ENCODE data around the gene UCHL1. TPM values are rescaled to one million over a fixed set of nuclear protein-coding genes. Genes with fewer than 3 reads are reported as not detected.
"Not testable (repeated sequence)": the region's sequence is repeated elsewhere in the genome, so short reads cannot be mapped to it uniquely, and the experiment has no call there.

UCHL1 gene
- total and polyA plus RNA-seq, 4 donors, result 0.51 to 2.6 (median 0.70) TPM

DNA sequence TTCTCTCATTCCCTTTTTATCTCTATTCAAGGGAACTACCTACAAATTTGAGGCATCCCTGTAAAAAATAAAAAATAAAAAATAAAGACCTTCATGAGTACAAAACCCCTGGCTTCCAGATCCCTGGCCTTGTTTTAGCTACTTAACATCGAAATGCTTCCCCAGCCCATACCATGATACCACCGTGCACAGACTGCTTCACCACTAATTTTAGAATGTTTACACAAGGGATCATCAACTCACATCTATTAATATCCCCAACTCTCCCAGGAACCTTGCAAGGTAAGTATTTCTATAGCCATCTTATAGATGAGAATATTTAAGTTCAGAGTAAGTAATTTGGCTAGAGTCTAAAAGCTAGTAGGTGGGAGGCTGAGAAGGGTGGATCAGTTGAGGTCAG, 51.7 kb downstream of the UCHL1 start:
- Histone ChIP-seq H3K9me3 (ENCODE audit: control insufficient read depth in 4 of 4, low read length in 3 of 4) (no peaks in the 10 kb centered on the region), H3K27me3 (ENCODE audit: control insufficient read depth in 4 of 4, insufficient read depth in 4 of 4, low read length in 3 of 4) (no peaks in the 10 kb centered on the region), H3K4me3 (ENCODE audit: low read depth in 1 of 3, low read length in 3 of 3) (no peak overlapping the region), H3K36me3 (ENCODE audit: control insufficient read depth in 4 of 4, insufficient read depth in 3 of 4, low read depth in 1 of 4, low read length in 3 of 4) (no peaks in the 10 kb centered on the region), H3K9ac (ENCODE audit: low read depth in 1 of 2, low read length in 2 of 2) (no peak overlapping the region), H3K27ac (ENCODE audit: low read depth in 1 of 2, low read length in 2 of 2) (no peak overlapping the region), H3K4me1 (ENCODE audit: control insufficient read depth in 4 of 4, insufficient read depth in 4 of 4, low read length in 3 of 4) (no peaks in the 10 kb centered on the region)
- DNase-seq (ENCODE audit: low spot score), result no peak
- no peak for TF ChIP-seq EGR1 (IDR thresholded peaks at IDR 0.05; ENCODE audit: low read depth in 2 of 2)
- TF ChIP-seq ZBTB33 (IDR thresholded peaks at IDR 0.05), result no peak
- WGBS, result 81% methylated on average over 2 of the region's 2 CpGs

GRCh38 chr4:41315426-41315825, 58.7 kb downstream of the UCHL1 start:
- WGBS, result 93% methylated on average over 14 of the region's 14 CpGs
- not testable (repeated sequence) for H3K4me1 ChIP-seq (ENCODE audit: control insufficient read depth in 4 of 4, insufficient read depth in 4 of 4, low read length in 3 of 4)

DNA sequence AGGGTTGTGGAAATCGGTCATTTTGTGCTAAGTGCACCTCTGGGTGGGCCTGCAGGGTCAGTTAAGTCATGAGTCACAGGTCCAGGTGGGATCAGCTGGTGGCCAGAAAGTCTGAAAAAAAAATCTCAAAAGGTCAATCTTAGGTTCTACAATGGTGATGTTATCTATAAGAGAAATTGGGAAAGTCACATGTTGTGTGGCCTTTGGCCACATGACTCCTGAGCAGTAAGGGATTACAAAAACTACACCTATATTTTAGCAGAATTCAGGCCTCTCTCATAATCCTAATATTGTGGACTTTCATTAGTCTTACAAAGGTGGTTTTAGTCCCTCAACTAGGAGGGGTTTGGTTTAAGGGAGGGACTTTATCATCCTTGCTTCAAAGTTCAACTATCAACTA, 59.1 kb downstream of the UCHL1 start:
- Histone ChIP-seq H3K4me1 (ENCODE audit: control insufficient read depth in 4 of 4, insufficient read depth in 4 of 4, low read length in 3 of 4) (peaks cover 0 to 5% (median under 1%) of the 10 kb centered on the region in 4 donors), H3K9ac (ENCODE audit: low read depth in 1 of 2, low read length in 2 of 2) (no peak overlapping the region), H3K9me3 (ENCODE audit: control insufficient read depth in 4 of 4, low read length in 3 of 4) (no peaks in the 10 kb centered on the region), H3K27ac (ENCODE audit: low read depth in 1 of 2, low read length in 2 of 2) (no peak overlapping the region), H3K4me3 (ENCODE audit: low read depth in 1 of 3, low read length in 3 of 3) (no peak overlapping the region), H3K36me3 (ENCODE audit: control insufficient read depth in 4 of 4, insufficient read depth in 3 of 4, low read depth in 1 of 4, low read length in 3 of 4) (no peaks in the 10 kb centered on the region), H3K27me3 (ENCODE audit: control insufficient read depth in 4 of 4, insufficient read depth in 4 of 4, low read length in 3 of 4) (no peaks in the 10 kb centered on the region)
- 88% methylated on average over 1 of the region's 1 CpG for WGBS
- no peak for DNase-seq (ENCODE audit: low spot score)
- TF ChIP-seq CTCF (IDR thresholded peaks at IDR 0.05; ENCODE audit: low read depth, low read length, missing input control) (no peak), REST (IDR thresholded peaks at IDR 0.05) (no peak), FOXA1 (IDR thresholded peaks at IDR 0.05) (no peak), RXRA (IDR thresholded peaks at IDR 0.05) (no peak), EGR1 (IDR thresholded peaks at IDR 0.05; ENCODE audit: low read depth in 2 of 2) (no peak), JUND (IDR thresholded peaks at IDR 0.05) (no peak), HNF4A (conservative IDR thresholded peaks at IDR 0.05) (no peak), NR2F2 (IDR thresholded peaks at IDR 0.05) (no peak), YY1 (IDR thresholded peaks at IDR 0.05) (no peak), ZBTB33 (IDR thresholded peaks at IDR 0.05) (no peak)
- TF ChIP-seq, protein P1, sequence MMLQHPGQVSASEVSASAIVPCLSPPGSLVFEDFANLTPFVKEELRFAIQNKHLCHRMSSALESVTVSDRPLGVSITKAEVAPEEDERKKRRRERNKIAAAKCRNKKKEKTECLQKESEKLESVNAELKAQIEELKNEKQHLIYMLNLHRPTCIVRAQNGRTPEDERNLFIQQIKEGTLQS (IDR thresholded peaks at IDR 0.05), result no peak

More at GRCh38 chr4:41315426-41315825, 58.7 kb downstream of the UCHL1 start:
- not testable (repeated sequence) for H3K9me3 ChIP-seq (ENCODE audit: control insufficient read depth in 4 of 4, low read length in 3 of 4); H3K27me3 ChIP-seq (ENCODE audit: control insufficient read depth in 4 of 4, insufficient read depth in 4 of 4, low read length in 3 of 4); H3K4me3 ChIP-seq (ENCODE audit: low read depth in 1 of 3, low read length in 3 of 3); H3K9ac ChIP-seq (ENCODE audit: low read depth in 1 of 2, low read length in 2 of 2); H3K27ac ChIP-seq (ENCODE audit: low read depth in 1 of 2, low read length in 2 of 2); DNase-seq (ENCODE audit: low spot score); H3K36me3 ChIP-seq (ENCODE audit: control insufficient read depth in 4 of 4, insufficient read depth in 3 of 4, low read depth in 1 of 4, low read length in 3 of 4)
